Effector memory CD4-positive, alpha-beta T cell (primary cell): ENCODE results near the gene HS3ST2.

Source experiments
- DNase-seq, 3 donors: peaks; one replicate each; pipeline ENCODE4 v3.0.0-alpha.2; 2020
- H3K27ac ChIP-seq: 2 replicates; pipeline ENCODE4 v1.7.0; 2013; ENCODE audit warnings: mild to moderate bottlenecking, low read length, moderate library complexity; ENCODE audit not compliant: insufficient read depth, poor library complexity, severe bottlenecking
- H3K27me3 ChIP-seq: replicated peaks from 2 replicates; pipeline ENCODE4 v1.7.0; 2013; ENCODE audit warnings: mild to moderate bottlenecking, low read length; ENCODE audit not compliant: insufficient read depth, control insufficient read depth, poor library complexity, severe bottlenecking
- H3K36me3 ChIP-seq: 2 replicates; pipeline ENCODE4 v1.7.0; 2013; ENCODE audit warnings: mild to moderate bottlenecking, low read length, moderate library complexity; ENCODE audit not compliant: control insufficient read depth, insufficient read depth
- H3K4me1 ChIP-seq: 2 replicates; pipeline ENCODE4 v1.7.0; 2013; ENCODE audit warnings: low read length, mild to moderate bottlenecking; ENCODE audit not compliant: control insufficient read depth, insufficient read depth, poor library complexity, severe bottlenecking
- H3K4me3 ChIP-seq: 2 replicates; pipeline ENCODE4 v1.7.0; 2013; ENCODE audit warnings: low read length, low read depth, mild to moderate bottlenecking; ENCODE audit not compliant: insufficient read depth, poor library complexity, severe bottlenecking
- H3K9me3 ChIP-seq: 2 replicates; pipeline ENCODE4 v1.7.0; 2013; ENCODE audit warnings: mild to moderate bottlenecking, low read length, moderate library complexity; ENCODE audit not compliant: control insufficient read depth

The HS3ST2 gene

DNA sequence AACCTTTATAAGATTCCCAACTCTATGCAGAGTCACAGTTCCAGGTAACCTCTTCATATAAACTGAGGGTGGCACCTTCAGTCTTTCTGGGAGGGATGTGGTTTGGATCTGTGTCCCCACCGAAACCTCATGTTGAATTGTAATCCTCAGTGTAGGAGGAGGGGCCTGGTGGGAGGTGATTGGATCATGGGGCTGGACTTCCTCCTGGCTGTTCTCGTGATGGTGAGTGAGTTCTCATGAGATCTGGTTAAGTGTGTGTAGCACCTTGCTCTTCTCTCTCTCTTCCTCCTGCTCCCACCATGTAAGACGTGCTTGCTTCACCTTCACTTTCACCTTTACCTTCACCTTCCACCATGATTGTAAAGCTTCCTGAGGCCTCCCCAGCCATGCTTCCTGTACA, 30.5 kb downstream of the HS3ST2 start:
- Histone ChIP-seq H3K9me3 (no peaks in the 10 kb centered on the region), H3K4me1 (no peaks in the 10 kb centered on the region), H3K36me3 (no peaks in the 10 kb centered on the region), H3K27ac (no peak overlapping the region), H3K27me3 (no peaks in the 10 kb centered on the region), H3K4me3 (no peak overlapping the region)
- no peak for DNase-seq

DNA sequence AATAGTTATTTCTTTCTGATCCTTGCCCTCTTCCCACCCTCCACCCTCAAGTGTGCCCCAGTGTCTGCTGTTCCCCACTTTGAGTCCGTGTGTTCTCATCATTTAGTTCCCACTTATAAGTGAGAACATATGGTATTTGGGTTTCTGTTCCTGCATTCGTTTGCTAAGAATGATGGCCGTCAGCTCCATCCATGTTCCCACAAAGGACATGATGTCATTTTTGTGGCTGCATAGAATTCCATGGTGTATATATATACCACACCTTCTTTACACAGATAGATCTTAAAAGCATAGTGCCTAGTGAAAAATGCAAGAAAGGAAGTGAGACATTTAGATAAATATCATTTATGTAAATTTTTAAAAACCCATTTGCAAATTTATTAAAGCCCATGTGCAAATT, 33.1 kb downstream of the HS3ST2 start:
- Histone ChIP-seq H3K4me1 (no peaks in the 10 kb centered on the region), H3K27ac (no peak overlapping the region), H3K4me3 (no peak overlapping the region), H3K27me3 (no peaks in the 10 kb centered on the region), H3K36me3 (no peaks in the 10 kb centered on the region), H3K9me3 (no peaks in the 10 kb centered on the region)
- DNase-seq, result no peak

DNA sequence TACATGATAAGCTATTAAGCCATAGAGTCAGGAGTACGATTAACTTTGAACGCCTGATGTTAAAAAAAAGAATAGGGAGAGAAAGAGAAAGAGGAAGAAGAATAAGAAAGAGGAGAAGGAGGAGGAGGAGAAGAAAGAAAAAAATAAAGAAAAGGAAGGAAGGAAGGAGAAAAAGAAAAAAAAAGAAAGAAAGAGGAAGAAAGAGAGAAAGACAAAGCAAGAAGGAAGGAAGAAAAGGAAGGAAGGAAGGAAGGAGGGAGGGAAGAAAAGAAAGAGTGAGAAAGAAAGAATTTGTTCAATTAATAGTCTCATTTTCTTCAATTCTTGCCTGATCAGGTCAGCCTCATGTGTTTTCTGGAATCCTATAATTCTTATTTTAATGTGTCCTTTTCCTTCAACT, 33.7 kb downstream of the HS3ST2 start:
- Histone ChIP-seq H3K27me3 (no peaks in the 10 kb centered on the region), H3K4me3 (no peak overlapping the region), H3K36me3 (no peaks in the 10 kb centered on the region), H3K27ac (no peak overlapping the region), H3K4me1 (no peaks in the 10 kb centered on the region), H3K9me3 (no peaks in the 10 kb centered on the region)
- no peak for DNase-seq

DNA sequence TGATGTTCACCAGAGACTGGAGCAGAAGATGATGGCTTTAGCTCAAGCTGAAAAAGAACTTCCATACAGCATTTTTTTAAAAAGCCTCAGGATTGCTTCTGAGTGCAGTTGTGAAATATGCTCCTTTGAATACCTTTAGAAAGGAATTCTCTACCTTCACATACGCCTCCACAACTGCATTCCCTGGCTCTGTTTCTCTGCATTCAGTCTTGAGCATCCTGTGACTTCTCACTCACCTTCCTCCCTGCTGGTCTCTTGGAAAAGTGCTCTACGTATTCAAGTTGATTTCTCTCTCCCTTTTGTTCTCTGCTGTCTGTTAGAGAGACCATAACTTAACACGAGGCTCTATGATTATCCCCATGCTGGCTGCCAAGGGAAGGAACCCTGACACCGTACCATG, 34.5 kb downstream of the HS3ST2 start:
- no peaks in the 10 kb centered on the region for H3K9me3 ChIP-seq
- no peaks in the 10 kb centered on the region for H3K27me3 ChIP-seq
- no peak overlapping the region for H3K4me3 ChIP-seq
- no peaks in the 10 kb centered on the region for H3K4me1 ChIP-seq
- no peaks in the 10 kb centered on the region for H3K36me3 ChIP-seq
- DNase-seq, result no peak
- no peak overlapping the region for H3K27ac ChIP-seq

DNA sequence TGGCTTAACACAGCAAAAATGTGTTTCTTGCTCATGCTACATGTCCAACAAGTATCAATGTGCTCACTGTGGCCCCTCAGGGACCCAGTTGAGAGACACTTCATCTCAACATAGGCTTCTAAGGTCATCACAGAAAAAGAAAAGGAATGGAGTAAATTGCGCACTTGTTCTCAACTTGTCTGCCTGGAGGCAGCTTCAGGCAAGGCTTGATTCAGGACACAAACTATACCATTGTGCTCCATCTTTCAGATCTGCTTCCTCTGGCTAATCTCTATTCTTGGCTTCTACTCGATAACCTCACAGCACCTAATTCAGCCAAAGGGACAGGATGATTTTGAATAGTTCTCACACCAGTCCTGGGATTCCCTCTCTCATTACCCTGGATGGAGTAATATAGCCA, 35.6 kb downstream of the HS3ST2 start:
- no peaks in the 10 kb centered on the region for H3K9me3 ChIP-seq

DNA sequence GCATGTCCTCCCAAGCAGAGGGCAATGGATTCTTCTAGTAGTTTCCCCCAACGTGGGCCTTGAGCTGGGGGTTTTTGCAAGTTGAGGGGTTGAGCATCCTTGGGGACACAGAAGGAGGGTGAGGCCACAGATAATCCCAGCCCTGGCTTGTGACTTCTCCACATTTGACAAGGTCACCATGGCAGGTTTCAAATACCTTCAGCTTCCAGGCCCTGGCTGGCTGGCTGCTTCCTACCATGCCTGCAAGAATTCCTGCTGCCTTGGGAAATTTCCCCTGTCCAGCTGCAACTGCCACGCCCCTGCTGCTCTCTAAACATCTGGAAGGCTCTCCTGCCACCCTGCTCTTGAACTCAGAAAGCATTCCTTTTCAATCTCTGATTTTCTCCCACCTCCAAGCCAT, 41.3 kb downstream of the HS3ST2 start:
- no peaks in the 10 kb centered on the region for H3K4me1 ChIP-seq
- no peak overlapping the region for H3K4me3 ChIP-seq
- no peak overlapping the region for H3K27ac ChIP-seq
- H3K27me3 ChIP-seq, result no peaks in the 10 kb centered on the region
- no peaks in the 10 kb centered on the region for H3K9me3 ChIP-seq
- DNase-seq, result no peak
- H3K36me3 ChIP-seq, result no peaks in the 10 kb centered on the region

More for the DNA sequence above, 35.6 kb downstream of the HS3ST2 start:
- Histone ChIP-seq H3K4me1 (no peaks in the 10 kb centered on the region), H3K36me3 (no peaks in the 10 kb centered on the region), H3K27ac (no peak overlapping the region), H3K27me3 (no peaks in the 10 kb centered on the region), H3K4me3 (no peak overlapping the region)
- DNase-seq, result no peak

DNA sequence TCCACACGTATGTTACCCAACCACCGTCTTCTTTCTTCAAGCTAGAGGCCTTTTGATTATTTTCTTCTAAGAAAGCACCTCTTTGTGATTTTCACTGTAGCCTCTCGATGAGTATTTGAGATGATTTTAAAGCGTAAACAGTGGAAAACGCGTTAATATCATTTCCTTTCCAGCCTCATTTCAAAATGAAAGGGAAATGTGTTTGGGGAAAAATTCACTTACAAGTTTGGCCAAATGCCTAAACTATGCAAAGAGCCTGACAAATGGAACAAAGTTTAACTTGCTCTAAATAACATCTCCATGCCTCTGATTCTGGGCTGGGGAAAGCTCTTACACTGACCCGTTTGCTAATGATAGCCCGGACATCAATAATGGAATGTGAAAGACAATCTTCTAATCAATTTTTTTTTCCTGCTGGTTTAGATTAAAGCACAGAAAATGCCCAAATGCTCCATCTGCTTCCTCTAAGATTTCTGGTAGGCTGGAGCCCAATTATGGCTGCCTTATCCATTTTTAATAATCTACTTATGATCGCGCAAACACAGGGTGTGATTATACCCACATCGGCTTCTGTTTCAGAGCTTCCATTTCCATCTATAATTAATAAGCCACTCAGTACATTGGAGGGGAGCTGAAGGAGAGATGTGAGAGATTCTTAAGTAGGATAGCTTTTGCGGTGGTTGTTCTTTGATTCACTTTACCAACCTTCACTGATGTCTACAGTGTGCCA, 43.5 kb downstream of the HS3ST2 start:
- Histone ChIP-seq H3K4me1 (no peaks in the 10 kb centered on the region), H3K4me3 (no peak overlapping the region), H3K9me3 (no peaks in the 10 kb centered on the region), H3K27me3 (no peaks in the 10 kb centered on the region), H3K27ac (no peak overlapping the region), H3K36me3 (no peaks in the 10 kb centered on the region)
- no peak for DNase-seq

DNA sequence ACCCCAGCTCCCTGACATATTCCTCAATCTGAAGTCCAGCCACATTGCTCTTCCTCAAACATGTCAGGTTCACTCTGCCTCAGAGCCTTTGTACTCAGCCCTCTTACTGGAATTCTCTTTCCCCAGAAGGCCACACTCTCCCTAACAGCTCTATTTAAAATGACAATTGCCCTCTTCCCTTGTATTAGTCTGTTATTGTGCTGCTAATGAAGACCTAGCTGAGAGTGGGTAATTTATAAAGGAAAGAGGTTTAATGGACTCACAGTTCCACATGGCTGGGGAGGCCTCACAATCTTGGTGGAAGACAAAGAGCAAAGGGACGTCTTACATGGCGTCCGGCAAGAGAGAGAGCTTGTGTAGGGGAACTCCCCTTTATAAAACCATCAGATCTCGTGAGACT, 46.0 kb downstream of the HS3ST2 start:
- Histone ChIP-seq H3K9me3 (no peaks in the 10 kb centered on the region), H3K4me1 (no peaks in the 10 kb centered on the region), H3K36me3 (no peaks in the 10 kb centered on the region), H3K27me3 (no peaks in the 10 kb centered on the region), H3K27ac (no peak overlapping the region), H3K4me3 (no peak overlapping the region)
- no peak for DNase-seq

DNA sequence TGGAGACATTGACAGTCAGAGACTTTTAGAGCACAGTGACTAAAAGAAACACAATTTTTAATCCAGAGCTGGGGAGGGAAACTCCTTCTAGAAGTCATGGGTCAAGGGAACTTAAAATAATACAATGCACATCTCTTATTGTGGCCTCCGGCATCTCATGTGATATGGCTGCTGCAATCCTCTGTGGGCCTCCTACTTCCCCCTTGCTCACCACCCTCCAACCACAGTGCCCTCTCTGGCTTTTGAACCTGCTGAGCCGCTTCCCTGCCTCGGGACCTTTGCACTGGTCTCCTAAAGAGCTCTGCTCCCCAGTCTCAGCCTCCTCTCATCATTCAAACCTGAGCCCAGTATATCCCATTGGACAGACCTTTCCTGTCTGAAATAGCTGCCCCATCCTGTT, 47.6 kb downstream of the HS3ST2 start:
- no peak overlapping the region for H3K4me3 ChIP-seq
- H3K27ac ChIP-seq, result no peak overlapping the region
- no peaks in the 10 kb centered on the region for H3K4me1 ChIP-seq
- DNase-seq, result no peak
- H3K27me3 ChIP-seq, result no peaks in the 10 kb centered on the region
- no peaks in the 10 kb centered on the region for H3K9me3 ChIP-seq
- no peaks in the 10 kb centered on the region for H3K36me3 ChIP-seq

DNA sequence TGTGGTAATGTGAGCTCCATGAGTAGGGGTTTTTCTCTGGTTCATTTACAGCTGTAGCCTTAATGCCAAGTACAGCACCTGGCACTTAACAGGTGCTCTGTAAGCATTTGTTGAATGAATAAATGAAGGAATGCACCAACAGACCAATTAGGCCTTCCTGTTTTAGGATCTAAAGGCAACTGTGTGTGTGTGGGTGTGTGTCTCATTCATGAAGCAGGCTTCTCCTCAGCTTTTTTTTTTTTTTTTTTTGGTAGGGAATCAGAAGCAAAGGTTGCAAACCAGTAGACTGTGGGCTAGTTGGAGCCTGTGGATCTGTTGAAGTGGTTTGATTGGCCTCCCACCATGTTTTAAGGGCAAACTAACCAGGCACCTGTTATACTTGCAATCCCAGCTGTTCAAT, 48.1 kb downstream of the HS3ST2 start:
- no peaks in the 10 kb centered on the region for H3K27me3 ChIP-seq
- no peaks in the 10 kb centered on the region for H3K36me3 ChIP-seq
- no peak overlapping the region for H3K27ac ChIP-seq
- DNase-seq, result no peak
- no peak overlapping the region for H3K4me3 ChIP-seq
- no peaks in the 10 kb centered on the region for H3K4me1 ChIP-seq
- H3K9me3 ChIP-seq, result no peaks in the 10 kb centered on the region
